ENCODE data around the gene CLDN11.

- TF ChIP-seq CTCF (IDR thresholded peaks at IDR 0.05; ENCODE audit: low read depth, low read length, missing input control), result no peak
- no peak for TF ChIP-seq ATF3 (IDR thresholded peaks at IDR 0.05)
- TF ChIP-seq TAF1 (conservative IDR thresholded peaks at IDR 0.05), result no peak
- no peak for TF ChIP-seq GABPA (IDR thresholded peaks at IDR 0.05 in 1 of 2, conservative IDR thresholded peaks at IDR 0.05 in 1 of 2)
- TF ChIP-seq REST (IDR thresholded peaks at IDR 0.05), result no peak
- no peak for TF ChIP-seq RAD21 (IDR thresholded peaks at IDR 0.05)
These were observed 7.0 kb downstream of the CLDN11 start for GRCh38 chr3:170425491-170426239.
